GM06990 (cell line): ENCODE results near the gene KRT13.

Experiments used
- DNase-seq: peaks from one replicate; pipeline ENCODE4 v3.0.0-alpha.2; 2011; ENCODE audit not compliant: insufficient read length; ENCODE audit errors: extremely low read depth
- H3K27me3 ChIP-seq: replicated peaks from 2 replicates; pipeline ENCODE4 v1.6.0; 2011; ENCODE audit warnings: low read length; ENCODE audit not compliant: control insufficient read depth, insufficient read depth
- H3K36me3 ChIP-seq: 2 replicates; pipeline ENCODE4 v1.5.1; 2011; ENCODE audit warnings: low read length; ENCODE audit not compliant: control insufficient read depth, insufficient read depth
- H3K4me3 ChIP-seq: replicated peaks from 2 replicates; pipeline ENCODE4 v1.5.1; 2011; ENCODE audit warnings: low read depth, mild to moderate bottlenecking, control low read depth, low read length
- TF ChIP-seq, protein P1 (sequence below): IDR thresholded peaks from 2 replicates; pipeline ENCODE4 v1.5.1; 2011; ENCODE audit warnings: low read length, control low read depth, mild to moderate bottlenecking, inconsistent platforms; ENCODE audit not compliant: insufficient read depth, poor library complexity, severe bottlenecking

The KRT13 gene

DNA sequence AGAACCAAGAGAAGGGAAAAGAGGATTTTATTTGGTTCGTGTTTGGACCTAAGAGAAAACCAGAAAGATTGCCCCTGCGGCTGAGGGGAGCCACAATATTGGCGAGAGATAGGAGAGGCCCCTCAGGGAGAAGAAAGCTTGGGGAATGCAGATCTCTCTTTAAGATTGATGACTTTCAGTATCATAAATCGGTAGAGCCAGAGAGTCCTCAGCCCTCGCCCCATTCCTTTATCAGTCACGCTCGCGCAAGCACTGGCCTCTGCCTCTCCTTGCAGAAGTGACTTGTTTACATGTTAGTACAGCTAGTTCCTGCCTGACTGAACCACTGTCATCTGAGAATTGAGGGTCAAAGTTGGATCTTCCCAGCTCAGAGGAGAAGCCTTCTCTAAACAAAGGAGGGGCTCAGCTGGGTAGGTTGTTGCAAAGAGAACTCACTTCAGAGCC lies 44.2 kb upstream of the KRT13 start:
- no peaks in the 10 kb centered on the region for H3K36me3 ChIP-seq
- no peak overlapping the region for H3K4me3 ChIP-seq
- TF ChIP-seq, protein P1, sequence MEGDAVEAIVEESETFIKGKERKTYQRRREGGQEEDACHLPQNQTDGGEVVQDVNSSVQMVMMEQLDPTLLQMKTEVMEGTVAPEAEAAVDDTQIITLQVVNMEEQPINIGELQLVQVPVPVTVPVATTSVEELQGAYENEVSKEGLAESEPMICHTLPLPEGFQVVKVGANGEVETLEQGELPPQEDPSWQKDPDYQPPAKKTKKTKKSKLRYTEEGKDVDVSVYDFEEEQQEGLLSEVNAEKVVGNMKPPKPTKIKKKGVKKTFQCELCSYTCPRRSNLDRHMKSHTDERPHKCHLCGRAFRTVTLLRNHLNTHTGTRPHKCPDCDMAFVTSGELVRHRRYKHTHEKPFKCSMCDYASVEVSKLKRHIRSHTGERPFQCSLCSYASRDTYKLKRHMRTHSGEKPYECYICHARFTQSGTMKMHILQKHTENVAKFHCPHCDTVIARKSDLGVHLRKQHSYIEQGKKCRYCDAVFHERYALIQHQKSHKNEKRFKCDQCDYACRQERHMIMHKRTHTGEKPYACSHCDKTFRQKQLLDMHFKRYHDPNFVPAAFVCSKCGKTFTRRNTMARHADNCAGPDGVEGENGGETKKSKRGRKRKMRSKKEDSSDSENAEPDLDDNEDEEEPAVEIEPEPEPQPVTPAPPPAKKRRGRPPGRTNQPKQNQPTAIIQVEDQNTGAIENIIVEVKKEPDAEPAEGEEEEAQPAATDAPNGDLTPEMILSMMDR, result no peak
- no peak for DNase-seq
- H3K27me3 ChIP-seq, result no peaks in the 10 kb centered on the region; the same call in 1 of the 2 replicates

DNA sequence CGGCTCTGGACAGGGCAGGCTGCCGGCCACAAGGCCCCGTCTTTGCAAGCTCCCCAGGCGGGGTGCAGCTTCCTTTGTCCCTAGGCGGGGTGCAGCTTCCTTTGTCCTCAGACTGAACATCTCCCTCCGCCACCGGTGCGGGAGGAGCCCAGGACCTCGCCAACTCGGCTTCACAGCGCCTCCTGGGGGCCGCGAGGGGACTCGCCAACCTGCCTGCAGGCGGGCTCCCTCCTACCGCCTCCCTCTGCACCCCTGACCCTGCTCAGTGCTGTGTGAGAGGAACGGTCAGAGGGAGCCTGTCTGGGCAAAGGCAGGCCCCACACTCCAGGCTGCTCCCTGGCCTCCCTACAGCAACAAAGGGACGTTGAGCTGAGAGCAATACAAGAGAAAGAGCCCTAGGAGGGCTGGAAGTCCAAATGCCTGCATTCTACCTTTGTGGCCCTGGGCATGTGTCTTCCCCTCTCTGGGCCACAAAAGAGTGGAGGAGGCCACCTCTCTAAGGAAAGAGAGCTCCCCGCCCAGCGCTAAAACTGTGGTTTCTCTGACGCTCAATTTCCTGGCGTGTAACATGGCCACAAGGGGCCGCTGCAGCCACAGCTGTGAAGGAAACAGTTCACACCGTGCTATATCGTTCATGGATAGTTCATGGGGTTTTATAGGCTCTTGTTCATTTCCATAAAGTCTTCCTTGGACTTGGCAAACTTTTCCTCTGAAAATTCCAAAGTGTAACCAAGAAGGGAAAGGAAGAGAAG lies 43.6 kb upstream of the KRT13 start:
- DNase-seq, result peak; percentile 50
- no peaks in the 10 kb centered on the region for H3K36me3 ChIP-seq

DNA sequence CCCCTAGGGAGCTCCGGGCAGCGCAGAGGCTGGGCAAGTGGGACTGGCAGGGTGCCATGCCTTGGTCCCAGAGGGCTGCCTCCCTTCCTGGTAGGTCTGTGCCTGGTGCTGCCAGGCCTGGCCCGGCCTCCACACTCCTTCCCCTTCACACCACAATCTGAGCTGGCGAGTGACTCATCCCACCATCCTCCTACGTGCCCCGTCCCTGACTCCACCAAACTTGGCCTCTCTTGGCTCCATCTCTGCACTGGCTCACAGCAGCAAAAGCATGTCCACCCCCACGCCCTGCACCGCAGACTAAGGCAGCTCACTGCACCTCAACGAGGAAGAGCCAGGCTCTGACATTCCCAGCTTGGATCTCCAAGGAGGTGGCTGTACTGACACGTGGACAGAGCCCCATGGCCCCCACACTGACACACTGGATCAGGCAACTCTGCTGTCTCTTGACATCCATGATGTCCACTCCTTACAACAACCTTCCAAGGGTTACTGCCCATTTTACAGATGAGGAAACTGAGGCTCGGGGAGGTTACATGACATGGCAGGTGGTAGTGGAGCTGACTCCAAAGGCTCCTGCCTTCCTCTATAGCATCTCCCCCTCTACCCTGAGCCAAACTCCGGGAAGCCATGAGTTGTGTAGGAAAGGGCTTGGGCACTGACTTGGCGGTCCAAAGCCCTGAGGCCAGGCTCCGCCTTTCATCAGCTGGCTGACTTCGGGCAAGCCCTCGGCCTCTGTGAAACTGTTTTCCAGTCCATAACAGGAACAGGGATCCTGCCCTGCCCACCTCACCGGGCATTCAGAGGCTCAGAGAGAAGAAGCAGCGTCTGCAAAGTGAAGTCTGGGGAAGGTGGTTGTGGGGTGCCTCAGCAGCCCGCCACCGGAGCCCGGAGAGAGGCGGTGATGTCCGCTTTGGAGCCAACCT lies 42.8 kb upstream of the KRT13 start:
- no peak for DNase-seq
- no peak overlapping the region for H3K4me3 ChIP-seq
- TF ChIP-seq, protein P1, result no peak
- no peaks in the 10 kb centered on the region for H3K36me3 ChIP-seq
- H3K27me3 ChIP-seq, result no peaks in the 10 kb centered on the region; the same call in 1 of the 2 replicates

More for the DNA sequence above, 43.6 kb upstream of the KRT13 start:
- Histone ChIP-seq H3K27me3 (no peaks in the 10 kb centered on the region; the same call in 1 of the 2 replicates), H3K4me3 (no peak overlapping the region)
- TF ChIP-seq, protein P1, result peak; percentile 83

DNA sequence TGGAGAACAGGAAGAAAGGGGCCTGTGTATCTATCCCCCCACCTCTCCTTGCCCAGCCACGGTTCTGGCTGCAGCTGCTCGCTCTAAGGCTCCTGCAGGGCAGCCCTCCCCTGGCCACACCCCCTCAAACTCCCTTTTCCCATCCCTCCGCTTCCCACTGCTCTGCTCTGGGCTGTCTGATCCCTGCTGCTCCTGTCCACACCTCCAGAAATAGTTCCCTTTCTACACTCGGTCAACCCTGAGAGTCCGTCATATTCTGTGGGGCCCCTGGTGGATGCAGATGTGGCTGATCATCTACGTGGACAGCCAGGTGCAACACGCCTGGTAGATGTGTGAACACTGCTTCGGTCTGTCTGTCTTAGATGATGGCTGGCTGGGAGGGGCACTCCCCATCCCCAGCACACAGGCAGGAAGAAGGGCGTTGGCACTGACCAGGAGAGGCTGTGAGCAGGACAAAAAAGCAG lies 42.0 kb upstream of the KRT13 start:
- Histone ChIP-seq H3K4me3 (no peak overlapping the region), H3K27me3 (no peaks in the 10 kb centered on the region; the same call in 1 of the 2 replicates), H3K36me3 (no peaks in the 10 kb centered on the region)
- DNase-seq, result no peak
- TF ChIP-seq, protein P1, result no peak

DNA sequence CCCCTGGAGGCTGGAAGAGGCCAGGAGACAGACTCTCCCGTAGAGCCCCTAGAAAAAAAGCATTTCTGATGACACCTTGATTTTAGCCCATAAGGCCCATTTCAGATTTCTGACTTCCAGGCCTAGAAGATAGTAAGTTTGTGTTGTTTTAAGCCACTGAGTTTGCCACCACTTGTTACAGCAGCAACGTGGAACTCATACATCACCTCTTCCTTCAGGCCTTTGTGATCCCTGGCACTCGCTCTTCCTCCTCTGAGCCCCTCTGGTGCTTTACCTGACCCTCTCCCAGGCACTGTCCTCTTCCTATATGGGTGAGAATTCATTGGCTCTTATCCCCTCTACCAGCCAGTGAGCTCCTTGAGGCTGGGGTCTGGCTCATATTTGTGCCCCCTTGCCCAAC lies 41.4 kb upstream of the KRT13 start:
- TF ChIP-seq, protein P1, result no peak
- no peaks in the 10 kb centered on the region; the same call in 1 of the 2 replicates for H3K27me3 ChIP-seq
- H3K36me3 ChIP-seq, result no peaks in the 10 kb centered on the region
- no peak for DNase-seq
- H3K4me3 ChIP-seq, result no peak overlapping the region
